ENCODE results near the gene FEZ2.

GRCh38 chr2:36625304-36625703 is 27.3 kb upstream of the FEZ2 start:
- no peak for TF ChIP-seq ZNF639 (CRISPR knock-in tag; conservative IDR thresholded peaks at IDR 0.05 in 1 of 2, IDR thresholded peaks at IDR 0.05 in 1 of 2)
- no peak for TF ChIP-seq MECOM (CRISPR knock-in tag; IDR thresholded peaks at IDR 0.05)

All from K562 (cell line).